Trophoblast cell (in vitro differentiated cells and primary cell): Measurements from ENCODE around the gene BMP8A.
"Not testable (repeated sequence)": the region's sequence is repeated elsewhere in the genome, so short reads cannot be mapped to it uniquely, and the experiment has no call there.

Experiments used
- DNase-seq, 2 donors: peaks; one replicate each; pipeline ENCODE4 v3.0.0-alpha.2; 2016
- H2AFZ ChIP-seq: 2 replicates; pipeline ENCODE4 v1.6.1; 2013; ENCODE audit warnings: low read length, moderate library complexity, mild to moderate bottlenecking; ENCODE audit not compliant: insufficient read depth, poor library complexity
- H2AK5ac ChIP-seq: 2 replicates; pipeline ENCODE4 v1.6.1; 2013; ENCODE audit warnings: mild to moderate bottlenecking, low read length
- H2BK120ac ChIP-seq: 2 replicates; pipeline ENCODE4 v1.6.1; 2013; ENCODE audit warnings: low read length, mild to moderate bottlenecking, moderate library complexity; ENCODE audit not compliant: insufficient read depth, poor library complexity
- H2BK12ac ChIP-seq: 2 replicates; pipeline ENCODE4 v1.6.1; 2013; ENCODE audit warnings: mild to moderate bottlenecking, low read length, moderate library complexity
- H2BK5ac ChIP-seq: 2 replicates; pipeline ENCODE4 v1.6.1; 2013; ENCODE audit warnings: low read length, low read depth, moderate library complexity, mild to moderate bottlenecking; ENCODE audit not compliant: poor library complexity
- H3K14ac ChIP-seq: 2 replicates; pipeline ENCODE4 v1.6.1; 2013; ENCODE audit warnings: mild to moderate bottlenecking, low read length
- H3K18ac ChIP-seq: 2 replicates; pipeline ENCODE4 v1.6.1; 2013; ENCODE audit warnings: mild to moderate bottlenecking, low read length
- H3K23ac ChIP-seq: 2 replicates; pipeline ENCODE4 v1.6.1; 2013; ENCODE audit warnings: low read length
- H3K27ac ChIP-seq: 2 replicates; pipeline ENCODE4 v1.5.1; 2013; ENCODE audit warnings: low read depth, mild to moderate bottlenecking, inconsistent platforms, low read length, moderate library complexity
- H3K27me3 ChIP-seq: 2 replicates; pipeline ENCODE4 v1.6.1; 2013; ENCODE audit warnings: inconsistent platforms, mild to moderate bottlenecking, low read length, moderate library complexity; ENCODE audit not compliant: insufficient read depth
- H3K36me3 ChIP-seq, 2 experiments: 1 replicate in 1 of 2; 2 replicates in 1 of 2; pipeline ENCODE4 v1.6.1; 2013; ENCODE audit warnings: low read length in 2 of 2, mild to moderate bottlenecking in 2 of 2, moderate library complexity in 1 of 2; ENCODE audit not compliant: insufficient read depth in 2 of 2, control insufficient read depth in 1 of 2
- H3K4ac ChIP-seq: 2 replicates; pipeline ENCODE4 v1.6.1; 2013; ENCODE audit warnings: low read depth, mild to moderate bottlenecking, low read length, moderate library complexity
- H3K4me1 ChIP-seq, 2 experiments: 1 replicate in 1 of 2; 2 replicates in 1 of 2; pipeline ENCODE4 v1.6.1; 2013; ENCODE audit warnings: low read length in 2 of 2, mild to moderate bottlenecking in 2 of 2, moderate library complexity in 1 of 2; ENCODE audit not compliant: insufficient read depth in 2 of 2, control insufficient read depth in 1 of 2
- H3K4me2 ChIP-seq: 2 replicates; pipeline ENCODE4 v1.6.1; 2013; ENCODE audit warnings: inconsistent platforms, mild to moderate bottlenecking, low read length, moderate library complexity
- H3K4me3 ChIP-seq: 2 replicates; pipeline ENCODE4 v1.5.1; 2013; ENCODE audit warnings: mild to moderate bottlenecking, low read depth, low read length, inconsistent platforms
- H3K79me1 ChIP-seq: one replicate; pipeline ENCODE4 v1.6.1; 2013; ENCODE audit warnings: low read length
- H3K79me2 ChIP-seq: 2 replicates; pipeline ENCODE4 v1.6.1; 2013; ENCODE audit warnings: low read length, mild to moderate bottlenecking; ENCODE audit not compliant: control insufficient read depth, insufficient read depth, poor library complexity
- H3K9ac ChIP-seq: 2 replicates; pipeline ENCODE4 v1.6.1; 2013; ENCODE audit warnings: mild to moderate bottlenecking, low read length
- H3K9me3 ChIP-seq: 2 replicates; pipeline ENCODE4 v1.6.1; 2013; ENCODE audit warnings: low read depth, mild to moderate bottlenecking, control low read depth, inconsistent platforms, low read length; ENCODE audit not compliant: insufficient read depth
- H4K12ac ChIP-seq: 2 replicates; pipeline ENCODE4 v1.6.1; 2013; ENCODE audit warnings: low read depth, mild to moderate bottlenecking, low read length, moderate library complexity
- H4K8ac ChIP-seq: 2 replicates; pipeline ENCODE4 v1.6.1; 2013; ENCODE audit warnings: low read depth, mild to moderate bottlenecking, low read length, moderate library complexity
- H4K91ac ChIP-seq: one replicate; pipeline ENCODE4 v1.6.1; 2013; ENCODE audit warnings: low read depth, mild to moderate bottlenecking, low read length, moderate library complexity
- WGBS: extraction: QIAGEN DNeasy Blood & Tissue Kit; methylation state at CpG from one replicate; pipeline ENCODE4 v1.1.7; 2013; ENCODE audit warnings: missing lambda C conversion rate; ENCODE audit not compliant: insufficient read length, insufficient coverage; ENCODE audit errors: extremely low coverage; 5-methylcytosine and 5-hydroxymethylcytosine counted together

BMP8A gene

DNA sequence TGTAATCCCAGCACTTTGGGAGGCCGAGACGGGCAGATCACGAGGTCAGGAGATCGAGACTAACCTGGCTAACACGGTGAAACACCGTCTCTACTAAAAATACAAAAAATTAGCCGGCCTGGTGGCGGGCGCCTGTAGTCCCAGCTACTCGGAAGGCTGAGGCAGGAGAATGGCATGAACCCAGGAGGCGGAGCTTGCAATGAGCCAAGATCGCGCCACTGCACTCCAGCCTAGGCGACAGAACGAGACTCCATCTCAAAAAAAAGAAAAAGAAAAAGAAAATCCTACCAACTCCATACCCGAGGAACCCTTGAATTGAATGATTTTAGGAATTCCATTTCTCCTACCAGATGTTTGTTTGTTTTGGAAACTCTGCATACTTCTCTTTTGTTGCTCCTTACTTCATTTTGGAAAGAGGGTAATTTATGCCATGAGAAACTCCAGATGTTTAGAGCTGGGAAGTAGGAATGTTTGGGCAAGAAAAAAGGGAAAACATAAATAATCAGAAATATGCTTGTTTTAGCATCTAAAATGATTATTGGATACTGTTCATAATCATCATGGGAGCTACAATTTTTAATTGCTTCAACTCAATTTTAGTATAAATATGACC, 24.2 kb upstream of the BMP8A start:
- H3K18ac ChIP-seq, H3K23ac ChIP-seq, H3K79me1 ChIP-seq, H2AFZ ChIP-seq, H3K9me3 ChIP-seq, H3K4ac ChIP-seq, H4K12ac ChIP-seq, H3K4me1 ChIP-seq, H3K4me2 ChIP-seq, H3K4me3 ChIP-seq, H3K9ac ChIP-seq, H3K27ac ChIP-seq, H4K91ac ChIP-seq, H4K8ac ChIP-seq, H3K14ac ChIP-seq, H2BK12ac ChIP-seq, H2BK5ac ChIP-seq, H2AK5ac ChIP-seq, DNase-seq, H3K79me2 ChIP-seq, H3K27me3 ChIP-seq, H2BK120ac ChIP-seq: not testable (repeated sequence)
- peaks cover 30 to 45% of the 10 kb centered on the region in 2 experiments for H3K36me3 ChIP-seq
- no CpG with 5 or more reads among the region's 16 CpGs for WGBS

DNA sequence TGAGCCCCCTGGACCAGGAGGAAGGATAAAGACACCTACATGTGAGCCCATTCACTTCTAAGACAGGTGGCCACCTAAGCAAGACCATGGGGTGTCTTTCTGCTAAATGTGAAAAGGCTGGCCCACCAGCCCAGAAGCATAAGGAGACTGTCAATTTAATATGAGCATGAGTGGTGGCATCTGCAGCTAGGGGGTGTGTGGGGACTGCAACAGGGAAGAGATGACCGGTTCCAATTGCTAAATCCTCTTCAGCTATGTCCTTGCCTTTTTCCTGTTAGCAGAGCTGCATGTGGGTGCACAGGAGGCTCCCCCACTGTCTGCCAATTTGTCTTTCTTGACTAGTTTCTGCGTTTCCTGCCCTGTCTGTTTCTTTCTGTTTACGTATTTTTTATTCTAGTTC, 22.3 kb upstream of the BMP8A start:
- Histone ChIP-seq H3K27ac (no peak overlapping the region), H3K9me3 (no peaks in the 10 kb centered on the region), H4K8ac (no peak overlapping the region), H3K4me1 (no peaks in the 10 kb centered on the region), H3K4me3 (no peak overlapping the region), H2AK5ac (no peak overlapping the region), H2BK5ac (no peak overlapping the region), H3K14ac (no peak overlapping the region), H3K23ac (no peak overlapping the region), H3K79me2 (no peaks in the 10 kb centered on the region), H3K18ac (no peak overlapping the region), H3K4ac (no peak overlapping the region), H4K12ac (no peak overlapping the region), H3K27me3 (no peaks in the 10 kb centered on the region), H3K36me3 (peaks cover 25 to 44% of the 10 kb centered on the region in 2 experiments), H3K9ac (no peak overlapping the region), H4K91ac (no peak overlapping the region), H3K79me1 (no peaks in the 10 kb centered on the region), H2AFZ (no peak overlapping the region), H3K4me2 (no peak overlapping the region), H2BK12ac (no peak overlapping the region), H2BK120ac (no peak overlapping the region)
- no peak for DNase-seq
- WGBS, result no CpG with 5 or more reads among the region's 3 CpGs

DNA sequence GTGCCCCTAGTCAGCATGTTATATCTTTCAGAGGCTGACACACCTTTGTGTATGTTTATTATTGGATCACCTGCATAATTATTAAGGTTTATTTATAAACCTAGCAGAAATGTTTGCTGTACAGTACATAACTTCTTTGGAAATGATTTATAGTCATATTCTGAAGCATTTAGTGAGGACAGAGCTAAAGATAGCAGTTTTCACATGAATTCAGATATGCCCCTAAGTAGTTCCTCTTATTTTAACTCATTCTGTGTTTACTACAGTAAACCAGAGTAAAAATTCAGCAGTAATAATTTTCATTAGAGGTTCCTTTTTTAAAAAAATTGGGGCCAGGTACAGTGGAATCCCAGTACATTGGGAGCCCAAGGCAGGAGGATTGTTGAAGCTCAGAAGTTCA, 21.4 kb upstream of the BMP8A start:
- no peak overlapping the region for H3K23ac ChIP-seq
- H2BK12ac ChIP-seq, result no peak overlapping the region
- H3K4me3 ChIP-seq, result no peak overlapping the region
- H2AK5ac ChIP-seq, result no peak overlapping the region
- H3K4ac ChIP-seq, result no peak overlapping the region
- H3K18ac ChIP-seq, result no peak overlapping the region
- DNase-seq, result no peak
- H2BK120ac ChIP-seq, result no peak overlapping the region
- H3K9me3 ChIP-seq, result no peaks in the 10 kb centered on the region
- H3K79me1 ChIP-seq, result no peaks in the 10 kb centered on the region
- H3K27ac ChIP-seq, result no peak overlapping the region
- no peak overlapping the region for H3K9ac ChIP-seq
- no peaks in the 10 kb centered on the region for H3K79me2 ChIP-seq
- H3K27me3 ChIP-seq, result no peaks in the 10 kb centered on the region
- peaks cover 20 to 42% of the 10 kb centered on the region in 2 experiments for H3K36me3 ChIP-seq
- H4K12ac ChIP-seq, result no peak overlapping the region
- no peak overlapping the region for H4K8ac ChIP-seq
- no peak overlapping the region for H3K4me2 ChIP-seq
- H4K91ac ChIP-seq, result no peak overlapping the region
- H3K14ac ChIP-seq, result no peak overlapping the region
- H2BK5ac ChIP-seq, result no peak overlapping the region
- H2AFZ ChIP-seq, result no peak overlapping the region
- H3K4me1 ChIP-seq, result no peaks in the 10 kb centered on the region

DNA sequence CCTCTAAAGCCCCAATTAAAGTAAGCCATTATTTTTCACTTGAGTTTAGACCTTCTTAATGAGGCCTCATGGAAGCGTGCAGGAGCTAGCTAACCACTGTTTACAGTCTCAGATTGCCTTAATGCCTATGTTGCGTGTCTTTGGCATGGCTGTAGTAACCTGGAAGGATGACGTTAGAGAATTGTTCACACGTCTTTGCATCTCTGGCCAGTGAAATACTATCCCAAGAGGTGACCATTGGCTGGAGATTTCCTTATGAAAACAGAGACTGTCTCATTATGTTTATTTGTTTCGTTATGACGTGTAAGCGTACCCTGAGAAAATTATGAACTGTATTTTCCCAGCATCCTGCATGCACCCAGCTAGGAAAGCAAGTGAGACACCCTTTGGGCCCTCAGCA, 18.6 kb upstream of the BMP8A start:
- Histone ChIP-seq H2BK12ac (no peak overlapping the region), H3K18ac (no peak overlapping the region), H3K27ac (no peak overlapping the region), H3K4me1 (no peaks in the 10 kb centered on the region), H4K12ac (no peak overlapping the region), H3K27me3 (no peaks in the 10 kb centered on the region), H4K91ac (no peak overlapping the region), H3K9me3 (no peaks in the 10 kb centered on the region), H3K4ac (no peak overlapping the region), H3K14ac (no peak overlapping the region), H4K8ac (no peak overlapping the region), H2AK5ac (no peak overlapping the region), H3K36me3 (peaks cover 18 to 40% of the 10 kb centered on the region in 2 experiments), H3K79me1 (no peaks in the 10 kb centered on the region), H2BK120ac (no peak overlapping the region), H3K4me3 (no peak overlapping the region), H3K4me2 (no peak overlapping the region), H3K79me2 (no peaks in the 10 kb centered on the region), H2BK5ac (no peak overlapping the region), H3K9ac (no peak overlapping the region), H3K23ac (no peak overlapping the region), H2AFZ (no peak overlapping the region)
- WGBS, result no CpG with 5 or more reads among the region's 7 CpGs
- no peak for DNase-seq
